ENCODE measurements around the gene TMEM253.
A peak's percentile ranks its signal among the peaks of the same experiment; 100 is the strongest.

Gene TMEM253

GRCh38 chr14:21090940-21091663, 9.8 kb upstream of the TMEM253 start:
- DNase-seq = no peak

GRCh38 chr14:21091821-21092272, 9.0 kb upstream of the TMEM253 start:
- DNase-seq = no peak

GRCh38 chr14:21092273-21093011, 8.4 kb upstream of the TMEM253 start:
- peak; percentile 90 for DNase-seq

- DNase-seq = no peak
These were observed 7.8 kb upstream of the TMEM253 start for GRCh38 chr14:21093018-21093417.

- peak; percentile 97 for DNase-seq
These were observed 6.8 kb upstream of the TMEM253 start for GRCh38 chr14:21093769-21094681.

GRCh38 chr14:21095430-21096205, 5.2 kb upstream of the TMEM253 start:
- peak; percentile 45 for DNase-seq

- DNase-seq = peak; percentile 51
These were observed 4.4 kb upstream of the TMEM253 start for GRCh38 chr14:21096438-21096837.

GRCh38 chr14:21096978-21097635, 3.8 kb upstream of the TMEM253 start:
- DNase-seq = peak; percentile 74

- no peak for DNase-seq
These were observed 3.2 kb upstream of the TMEM253 start for GRCh38 chr14:21097636-21098075.

- DNase-seq = peak; percentile 86
These were observed 2.6 kb upstream of the TMEM253 start, which contains the start of gene ZNF219 for GRCh38 chr14:21098076-21098891. TSS of gene ZNF219 (minus strand) at chr14:21098655. CDS start at chr14:21093591, 5,064 bp downstream.

- DNase-seq = peak; percentile 34
These were observed 1.8 kb upstream of the TMEM253 start for GRCh38 chr14:21098892-21099595.

GRCh38 chr14:21099596-21099985, 1.3 kb upstream of the TMEM253 start:
- no peak for DNase-seq

GRCh38 chr14:21101802-21102413, 1.0 kb downstream of the TMEM253 start:
- DNase-seq = no peak

- no peak for DNase-seq
These were observed 1.9 kb downstream of the TMEM253 start for GRCh38 chr14:21102521-21103410.

GRCh38 chr14:21103411-21103709, 2.5 kb downstream of the TMEM253 start:
- no peak for DNase-seq

GRCh38 chr14:21103710-21104447, 3.0 kb downstream of the TMEM253 start:
- DNase-seq = peak; percentile 99

GRCh38 chr14:21104448-21105060, 3.7 kb downstream of the TMEM253 start:
- peak; percentile 94 for DNase-seq

All from eye (tissue), 1 donor.